GM19324 (cell line): ENCODE data around the gene MPEG1.

ENCODE experiments used
- ATAC-seq: cut with Tn5 transposase; IDR thresholded peaks from one replicate; pipeline ENCODE4 v1.9.1; 2021; ENCODE audit warnings: mild to moderate bottlenecking, moderate library complexity; ENCODE audit not compliant: unreplicated experiment, low FRiP score

MPEG1 gene

GRCh38 chr11:59212744-59213631 is at the start of gene MPEG1:
TSS of gene MPEG1 (minus strand) at chr11:59212927. CDS start at chr11:59212865, 62 bp downstream.
- ATAC-seq = peak; percentile 29

- no peak for ATAC-seq
Observed at GRCh38 chr11:59262177-59262818, 49.6 kb upstream of the MPEG1 start.

- no peak for ATAC-seq
Observed at GRCh38 chr11:59261150-59261549, 48.4 kb upstream of the MPEG1 start.

- no peak for ATAC-seq
Observed at GRCh38 chr11:59259867-59260475, 47.2 kb upstream of the MPEG1 start.

GRCh38 chr11:59259047-59259446 is 46.3 kb upstream of the MPEG1 start:
- ATAC-seq = no peak

GRCh38 chr11:59255281-59255680 is 42.6 kb upstream of the MPEG1 start:
- ATAC-seq = no peak

- ATAC-seq = no peak
Observed at GRCh38 chr11:59254286-59254685, 41.6 kb upstream of the MPEG1 start.

- ATAC-seq = no peak
Observed at GRCh38 chr11:59253001-59253400, 40.3 kb upstream of the MPEG1 start.

- ATAC-seq = no peak
Observed at GRCh38 chr11:59249535-59249934, 36.8 kb upstream of the MPEG1 start.

GRCh38 chr11:59247531-59248227 is 35.0 kb upstream of the MPEG1 start:
- no peak for ATAC-seq

GRCh38 chr11:59243633-59244032 is 30.9 kb upstream of the MPEG1 start:
- ATAC-seq = no peak

- no peak for ATAC-seq
Observed at GRCh38 chr11:59240322-59240721, 27.6 kb upstream of the MPEG1 start.

GRCh38 chr11:59226396-59226795 is 13.7 kb upstream of the MPEG1 start:
- ATAC-seq = no peak

GRCh38 chr11:59225017-59225416 is 12.3 kb upstream of the MPEG1 start:
- ATAC-seq = no peak

- no peak for ATAC-seq
Observed at GRCh38 chr11:59224351-59224928, 11.7 kb upstream of the MPEG1 start.

- no peak for ATAC-seq
Observed at GRCh38 chr11:59223611-59224010, 10.9 kb upstream of the MPEG1 start.

- ATAC-seq = no peak
Observed at GRCh38 chr11:59223177-59223576, 10.4 kb upstream of the MPEG1 start.

- no peak for ATAC-seq
Observed at GRCh38 chr11:59222464-59223060, 9.8 kb upstream of the MPEG1 start.

- no peak for ATAC-seq
Observed at GRCh38 chr11:59221441-59221840, 8.7 kb upstream of the MPEG1 start.

- no peak for ATAC-seq
Observed at GRCh38 chr11:59219836-59220235, 7.1 kb upstream of the MPEG1 start.
